Duodenal mucosa (tissue), 2 donors: ENCODE results near the gene CUX1.
A peak's percentile ranks its signal among the peaks of the same experiment; 100 is the strongest.
"Not testable (repeated sequence)": the region's sequence is repeated elsewhere in the genome, so short reads cannot be mapped to it uniquely, and the experiment has no call there.

Experiments
- H3K27ac ChIP-seq: one replicate; pipeline ENCODE4 v1.7.0; 2013; ENCODE audit warnings: low read depth, low read length
- H3K27me3 ChIP-seq, 2 donors: one replicate each; pipeline ENCODE4 v1.7.0; 2013; ENCODE audit warnings: low read length in 2 of 2, control low read depth in 1 of 2; ENCODE audit not compliant: insufficient read depth in 2 of 2, control insufficient read depth in 1 of 2
- H3K36me3 ChIP-seq, 2 donors: one replicate each; pipeline ENCODE4 v1.7.0; 2013; ENCODE audit warnings: low read length in 2 of 2, control low read depth in 1 of 2; ENCODE audit not compliant: insufficient read depth in 2 of 2, control insufficient read depth in 1 of 2
- H3K4me1 ChIP-seq, 2 donors: one replicate each; pipeline ENCODE4 v1.7.0; 2013; ENCODE audit warnings: low read length in 2 of 2, control low read depth in 1 of 2; ENCODE audit not compliant: insufficient read depth in 2 of 2, control insufficient read depth in 1 of 2
- H3K4me3 ChIP-seq, 2 donors: one replicate each; pipeline ENCODE4 v1.7.0; 2013; ENCODE audit warnings: low read length in 2 of 2, low read depth in 1 of 2
- H3K9ac ChIP-seq, 2 donors: one replicate each; pipeline ENCODE4 v1.7.0; 2013; ENCODE audit warnings: low read length in 2 of 2, low read depth in 1 of 2
- H3K9me3 ChIP-seq, 2 donors: one replicate each; pipeline ENCODE4 v1.7.0; 2013; ENCODE audit warnings: low read length in 2 of 2, control low read depth in 1 of 2; ENCODE audit not compliant: control insufficient read depth in 1 of 2

Gene CUX1

DNA sequence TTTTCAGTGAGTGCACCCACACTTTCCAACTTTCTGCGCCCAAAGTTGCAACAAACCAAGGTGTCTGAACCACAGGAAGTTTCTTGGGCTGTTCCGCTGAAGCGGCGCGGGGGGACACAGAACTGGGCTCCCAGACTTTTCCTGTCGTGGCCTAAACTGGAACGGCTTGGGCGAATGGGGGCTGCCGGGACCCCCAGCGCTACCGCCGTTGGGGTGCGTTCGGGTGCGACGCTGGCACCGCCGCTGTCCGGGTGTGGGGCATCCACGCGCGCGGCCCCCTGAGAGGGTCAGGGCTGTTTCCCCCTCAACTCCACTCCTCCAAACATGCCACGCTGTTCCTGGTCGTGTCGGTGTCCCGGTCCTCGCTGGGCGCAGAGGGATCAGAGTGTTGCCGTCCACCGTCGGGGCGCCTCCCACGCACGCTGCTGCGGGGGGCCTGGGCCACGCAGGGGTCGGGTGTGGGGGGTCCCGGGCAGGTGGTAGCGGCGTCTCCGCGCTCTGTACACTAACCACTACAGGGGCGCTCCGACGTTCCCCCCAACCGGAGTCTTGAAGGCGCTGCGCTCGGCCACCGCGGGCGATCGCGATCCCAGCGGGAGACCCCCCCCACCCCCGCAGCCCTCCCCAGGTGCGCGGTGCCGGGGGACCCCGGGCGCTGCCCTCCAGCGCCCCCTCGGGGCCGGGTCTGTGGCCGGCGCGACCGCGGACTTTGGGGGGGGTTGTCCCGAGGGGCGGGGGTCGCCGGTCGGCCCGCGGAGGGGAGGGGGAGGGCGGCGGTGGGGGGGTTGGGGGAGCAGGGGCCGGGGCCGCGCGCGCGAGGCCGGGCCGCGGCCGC is 2.2 kb upstream of the CUX1 start:
- Histone ChIP-seq H3K4me3 (peak overlapping the region; percentile 82 to 88), H3K27me3 (no peaks in the 10 kb centered on the region), H3K27ac (peak overlapping the region; percentile 20), H3K9me3 (no peaks in the 10 kb centered on the region), H3K9ac (peak overlapping the region; percentile 71 to 74), H3K4me1 (peaks cover 7 to 12% of the 10 kb centered on the region in 2 donors), H3K36me3 (no peaks in the 10 kb centered on the region)

- H3K27ac ChIP-seq, result peak overlapping the region; percentile 50
- peaks cover 7 to 12% of the 10 kb centered on the region in 2 donors for H3K4me1 ChIP-seq
- no peak overlapping the region for H3K9ac ChIP-seq
- no peaks in the 10 kb centered on the region for H3K9me3 ChIP-seq
- H3K4me3 ChIP-seq, result peak overlapping the region in 1 of 2 donors; percentile 73
- H3K27me3 ChIP-seq, result no peaks in the 10 kb centered on the region
- no peaks in the 10 kb centered on the region for H3K36me3 ChIP-seq
These were observed 1.4 kb upstream of the CUX1 start for GRCh38 chr7:101815826-101816594.

- no peaks in the 10 kb centered on the region for H3K27me3 ChIP-seq
- H3K9ac ChIP-seq, result peak overlapping the region in 1 of 2 donors; percentile 32
- H3K27ac ChIP-seq, result peak overlapping the region; percentile 10
- H3K9me3 ChIP-seq, result no peaks in the 10 kb centered on the region
- H3K4me3 ChIP-seq, result peak overlapping the region; percentile 66 to 68
- peaks cover 7 to 12% of the 10 kb centered on the region in 2 donors for H3K4me1 ChIP-seq
- no peaks in the 10 kb centered on the region for H3K36me3 ChIP-seq
These were observed 593 bp upstream of the CUX1 start for GRCh38 chr7:101816595-101817470.

GRCh38 chr7:101818287-101819071 is 1.1 kb downstream of the CUX1 start:
- Histone ChIP-seq H3K9me3 (no peaks in the 10 kb centered on the region), H3K9ac (no peak overlapping the region), H3K27ac (no peak overlapping the region), H3K36me3 (no peaks in the 10 kb centered on the region), H3K4me3 (peak overlapping the region in 1 of 2 donors; percentile 66), H3K27me3 (no peaks in the 10 kb centered on the region), H3K4me1 (peaks cover 7 to 12% of the 10 kb centered on the region in 2 donors)

DNA sequence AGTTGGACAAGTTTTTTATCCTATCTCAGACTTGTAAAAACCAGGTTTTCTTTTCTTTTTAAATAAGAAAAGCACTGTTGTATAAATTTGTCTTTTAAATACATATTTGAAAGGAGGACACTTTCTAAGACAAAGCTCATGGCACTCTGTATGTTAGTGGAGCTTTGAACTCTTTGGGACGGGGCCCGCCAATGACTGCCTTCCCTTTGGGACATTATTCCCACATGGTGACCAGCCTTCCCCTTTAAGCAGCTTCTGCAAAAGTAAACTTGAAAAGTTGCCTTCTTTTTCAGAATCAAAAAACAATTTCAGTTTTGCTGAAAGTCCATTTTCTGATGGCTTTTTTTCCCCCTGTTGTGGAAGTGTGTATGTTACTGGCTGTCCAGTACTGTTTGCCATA is 1.8 kb downstream of the CUX1 start:
- Histone ChIP-seq H3K4me1 (peaks cover 3 to 12% of the 10 kb centered on the region in 2 donors), H3K9me3 (no peaks in the 10 kb centered on the region), H3K9ac (no peak overlapping the region), H3K27me3 (no peaks in the 10 kb centered on the region), H3K27ac (no peak overlapping the region), H3K4me3 (no peak overlapping the region), H3K36me3 (no peaks in the 10 kb centered on the region)

DNA sequence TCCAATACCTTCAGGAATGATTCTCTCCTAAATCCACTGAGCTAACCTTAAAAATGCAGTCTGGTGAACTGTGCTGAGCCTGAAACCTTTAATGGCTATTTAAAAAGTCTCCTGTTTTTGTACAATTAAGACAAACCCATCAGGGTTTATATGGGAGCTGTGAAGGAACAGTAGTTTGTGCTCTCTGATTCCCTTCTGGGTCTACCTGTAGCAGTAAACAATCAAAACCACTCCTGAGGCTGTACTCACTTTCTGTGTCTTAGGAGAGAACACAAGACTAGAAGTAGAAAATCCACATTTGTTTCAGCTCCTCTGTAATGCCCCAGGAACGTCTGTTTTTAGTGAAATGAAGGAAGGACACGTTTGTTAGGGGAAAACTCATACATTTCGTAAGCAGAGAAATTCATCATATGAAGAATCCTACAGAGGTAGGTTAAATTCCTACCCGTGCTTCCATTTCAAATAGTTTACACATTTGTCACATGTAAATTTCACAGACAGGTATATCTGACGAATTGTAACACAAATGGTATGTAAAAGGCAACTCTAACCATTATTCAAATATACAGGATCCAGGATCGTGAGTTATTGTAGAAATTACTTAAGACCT is 2.6 kb downstream of the CUX1 start:
- H3K36me3 ChIP-seq, result no peaks in the 10 kb centered on the region
- no peak overlapping the region for H3K4me3 ChIP-seq
- H3K4me1 ChIP-seq, result peaks cover 0 to 12% of the 10 kb centered on the region in 2 donors
- H3K9me3 ChIP-seq, result no peaks in the 10 kb centered on the region
- no peak overlapping the region for H3K9ac ChIP-seq
- no peaks in the 10 kb centered on the region for H3K27me3 ChIP-seq
- H3K27ac ChIP-seq, result no peak overlapping the region

GRCh38 chr7:101820703-101821102 is 3.3 kb downstream of the CUX1 start:
- H3K27me3 ChIP-seq, result no peaks in the 10 kb centered on the region
- no peak overlapping the region for H3K27ac ChIP-seq
- no peaks in the 10 kb centered on the region for H3K9me3 ChIP-seq
- H3K9ac ChIP-seq, result no peak overlapping the region
- no peak overlapping the region for H3K4me3 ChIP-seq
- H3K4me1 ChIP-seq, result peaks cover 0 to 12% of the 10 kb centered on the region in 2 donors
- H3K36me3 ChIP-seq, result no peaks in the 10 kb centered on the region

GRCh38 chr7:101822632-101823031 is 5.2 kb downstream of the CUX1 start:
- not testable (repeated sequence) for H3K27ac ChIP-seq, H3K4me3 ChIP-seq, H3K36me3 ChIP-seq, H3K27me3 ChIP-seq, H3K9me3 ChIP-seq, H3K9ac ChIP-seq
- H3K4me1 ChIP-seq, result peaks cover 0 to 11% of the 10 kb centered on the region in 2 donors

DNA sequence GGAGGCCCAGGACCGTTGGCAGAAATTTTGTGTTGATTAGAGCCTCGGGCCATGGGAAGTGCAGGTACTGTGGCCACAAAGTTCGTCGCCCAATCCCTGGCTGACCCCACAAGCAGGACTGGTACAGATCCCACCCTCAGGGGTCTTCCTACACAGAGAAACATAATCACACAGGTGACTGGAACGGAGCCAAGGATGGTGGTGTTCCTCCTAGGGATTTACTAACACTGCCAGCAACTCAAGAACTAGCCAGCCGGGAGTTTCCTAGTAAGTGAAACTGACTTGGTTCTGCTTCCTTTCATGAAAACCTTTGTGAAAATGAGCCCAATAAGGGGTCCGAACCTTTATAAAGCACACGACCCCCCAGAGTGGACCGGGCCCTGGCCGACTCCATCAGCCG is 5.7 kb downstream of the CUX1 start:
- H3K27me3 ChIP-seq, result no peaks in the 10 kb centered on the region
- H3K9ac ChIP-seq, result no peak overlapping the region
- no peak overlapping the region for H3K27ac ChIP-seq
- no peak overlapping the region for H3K4me3 ChIP-seq
- no peaks in the 10 kb centered on the region for H3K9me3 ChIP-seq
- H3K36me3 ChIP-seq, result no peaks in the 10 kb centered on the region
- peaks cover 0 to 7% of the 10 kb centered on the region in 2 donors for H3K4me1 ChIP-seq
